OCI-LY7 (cell line): ENCODE data around the gene PRKN.

Experiments used
- CTCF ChIP-seq: fragments of 200-600 bp; sonication (generic); conservative IDR thresholded peaks from 2 replicates; pipeline ENCODE4 v1.5.1; 2014; ENCODE audit warnings: mild to moderate bottlenecking, antibody characterized with exemption, low read length, moderate library complexity, mixed read lengths
- EZH2phosphoT487 ChIP-seq: fragments of 200-600 bp; sonication (generic); IDR thresholded peaks from 2 replicates; pipeline ENCODE4 v1.6.1; 2018; ENCODE audit warnings: low read depth, borderline replicate concordance, mild to moderate bottlenecking, mixed run types, antibody characterized with exemption, low read length, moderate library complexity, mixed read lengths

GRCh38 chr6:162306616-162307015 is 420.9 kb downstream of the PRKN start:
- TF ChIP-seq CTCF: no peak
- TF ChIP-seq EZH2phosphoT487: no peak
